Spleen (tissue), 11 donors: Measurements from ENCODE around the gene ANKRD10. TPM values are rescaled to one million over a fixed set of nuclear protein-coding genes. Genes with fewer than 3 reads are reported as not detected.

ENCODE experiments used
- DNase-seq: peaks from one replicate; pipeline ENCODE4 v3.0.0-alpha.2; 2020
- H3K27ac ChIP-seq, 8 donors: fragments of 200-600 bp; sonication (generic) in 7 of 8; 1 replicate in 4 of 8; 2 replicates in 4 of 8; pipeline versions ENCODE4 v1.5.0 to v1.8.0; 2016 to 2021; ENCODE audit warnings: inconsistent platforms in 4 of 8, mild to moderate bottlenecking in 4 of 8, moderate library complexity in 1 of 8
- H3K27me3 ChIP-seq, 7 donors: fragments of 200-600 bp; sonication (generic) in 6 of 7; replicated peaks in 1 of 7; 1 replicate in 4 of 7; 2 replicates in 3 of 7; pipeline versions ENCODE4 v1.5.0 to v1.8.0; 2016 to 2021; ENCODE audit warnings: inconsistent platforms in 3 of 7, mild to moderate bottlenecking in 1 of 7
- H3K36me3 ChIP-seq, 6 donors: fragments of 200-600 bp; sonication (generic) in 5 of 6; 1 replicate in 4 of 6; 2 replicates in 2 of 6; pipeline versions ENCODE4 v1.5.0 to v1.8.0; 2016 to 2021; ENCODE audit warnings: inconsistent platforms in 2 of 6
- H3K4me1 ChIP-seq, 6 donors: fragments of 200-600 bp; sonication (generic) in 5 of 6; 1 replicate in 3 of 6; 2 replicates in 3 of 6; pipeline versions ENCODE4 v1.5.0 to v1.8.0; 2016 to 2021; ENCODE audit warnings: inconsistent platforms in 3 of 6
- H3K4me3 ChIP-seq, 8 donors: fragments of 200-600 bp; sonication (generic) in 7 of 8; 1 replicate in 4 of 8; 2 replicates in 4 of 8; pipeline versions ENCODE4 v1.5.0 to v1.8.0; 2016 to 2021; ENCODE audit warnings: inconsistent platforms in 4 of 8, mild to moderate bottlenecking in 4 of 8, moderate library complexity in 2 of 8
- H3K9me3 ChIP-seq, 8 donors: fragments of 200-600 bp; sonication (generic) in 7 of 8; 1 replicate in 4 of 8; 2 replicates in 4 of 8; pipeline versions ENCODE4 v1.5.0 to v1.8.0; 2016 to 2021; ENCODE audit warnings: inconsistent platforms in 4 of 8
- CTCF ChIP-seq, 11 experiments: fragments of 200-600 bp in 7 of 11; fragments of 450-650 bp in 4 of 11; sonication (generic) in 4 of 11; IDR thresholded peaks in 8 of 11; conservative IDR thresholded peaks in 3 of 11; 1 replicate in 7 of 11; 2 replicates in 4 of 11; pipeline versions ENCODE4 v1.4.0 to v1.8.0; 2016 to 2021; ENCODE audit warnings: antibody characterized with exemption in 11 of 11, inconsistent platforms in 4 of 11, mild to moderate bottlenecking in 1 of 11
- POLR2A ChIP-seq, 3 donors: fragments of 450-650 bp; IDR thresholded peaks; one replicate each; pipeline ENCODE4 v1.5.1; 2017; ENCODE audit warnings: antibody characterized with exemption in 3 of 3, mild to moderate bottlenecking in 1 of 3
- POLR2AphosphoS5 ChIP-seq, 3 donors: sonication (generic); formaldehyde crosslinking; IDR thresholded peaks; one replicate each; pipeline ENCODE4 v1.5.1; 2017; ENCODE audit warnings: antibody characterized with exemption in 3 of 3
- WGBS, 5 donors: extraction: QIAGEN DNeasy Blood & Tissue Kit in 3 of 5; methylation state at CpG; one replicate each; pipeline versions ENCODE4 v1.1.5 to v1.1.7; 2013 to 2018; 5-methylcytosine and 5-hydroxymethylcytosine counted together
- intact Hi-C: fragments of 100-400 bp; cut with DNase I; formaldehyde crosslinking; loops from one replicate; pipeline ENCODE4 v1.15.0; 2023; ENCODE audit warnings: low total_unique reads
- polyA plus RNA-seq, 3 donors: library from polyadenylated mRNA; stranded (reverse); fragments of 200-250 nt; gene quantifications; one replicate each; pipeline ENCODE4 v1.2.1, GENCODE V29; 2013
- total RNA-seq, 7 donors: library from RNA; depleted of rRNA in 3 of 7; stranded (reverse); fragments of >200 nt in 3 of 7; fragmentation: NEBNext Ultra II Directional in 4 of 7; extraction: Animal tissue kit (Norgen Biotek cat#: 25700) in 4 of 7; gene quantifications; one replicate each; pipeline versions ENCODE4 v1.1.0 to v1.2.1, GENCODE V29; 2016 to 2021
- donor health status: healthy with polysubstance abuse.
- donor health status: DM: no; HTN: no; CAD: no; lungs with moderate emphysema.
- donor health status: DM: no; HTN: no; CAD: no.
- donor health status: Bipolar disorder and iron deficiency.
- donor health status: healthy.
- donor health status: DM: no; HTN: no; CAD: no.
- donor health status: DM: yes; HTN: yes; CAD: no.

ANKRD10 gene
- total and polyA plus RNA-seq, 10 donors, result 122 to 253 (median 183) TPM

DNA sequence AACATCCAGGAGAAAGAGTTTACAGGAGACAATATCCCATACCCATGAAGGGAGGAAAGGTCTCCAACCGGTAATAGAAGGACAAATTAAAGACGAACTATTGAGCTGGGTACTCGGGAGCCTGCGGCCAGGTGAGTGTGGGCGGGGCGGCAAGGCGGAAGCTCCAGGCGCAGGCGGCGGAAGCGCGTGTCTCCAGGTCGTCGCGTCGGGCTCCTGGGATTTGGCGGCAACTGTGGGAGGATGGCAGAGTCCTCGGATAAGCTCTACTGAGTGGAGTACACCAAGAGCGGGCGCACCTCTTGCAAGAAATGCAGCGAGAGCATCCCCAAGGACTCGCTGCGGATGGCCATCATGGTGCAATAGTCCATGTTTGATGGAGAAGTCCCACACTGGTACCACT lies 21.6 kb upstream of the ANKRD10 start:
- no peaks in the 10 kb centered on the region for H3K36me3 ChIP-seq
- peaks cover 2 to 47% (median 38%) of the 10 kb centered on the region in 8 donors for H3K9me3 ChIP-seq
- intact Hi-C loops, result no loop called here
- no peak for DNase-seq
- TF ChIP-seq CTCF (IDR thresholded peaks at IDR 0.05 in 8 of 11, conservative IDR thresholded peaks at IDR 0.05 in 3 of 11), result no peak
- TF ChIP-seq POLR2AphosphoS5 (IDR thresholded peaks at IDR 0.05), result no peak
- TF ChIP-seq POLR2A (IDR thresholded peaks at IDR 0.05), result no peak
- H3K4me3 ChIP-seq, result no peak overlapping the region
- H3K27ac ChIP-seq, result no peak overlapping the region
- peaks cover 0 to 6% (median 2%) of the 10 kb centered on the region in 6 donors for H3K4me1 ChIP-seq
- H3K27me3 ChIP-seq, result peaks cover 0 to 9% (median 0%) of the 10 kb centered on the region in 7 donors
- WGBS, 5 donors, result 94 to 98% (median 97%) methylated on average over 23 of the region's 23 CpGs

DNA sequence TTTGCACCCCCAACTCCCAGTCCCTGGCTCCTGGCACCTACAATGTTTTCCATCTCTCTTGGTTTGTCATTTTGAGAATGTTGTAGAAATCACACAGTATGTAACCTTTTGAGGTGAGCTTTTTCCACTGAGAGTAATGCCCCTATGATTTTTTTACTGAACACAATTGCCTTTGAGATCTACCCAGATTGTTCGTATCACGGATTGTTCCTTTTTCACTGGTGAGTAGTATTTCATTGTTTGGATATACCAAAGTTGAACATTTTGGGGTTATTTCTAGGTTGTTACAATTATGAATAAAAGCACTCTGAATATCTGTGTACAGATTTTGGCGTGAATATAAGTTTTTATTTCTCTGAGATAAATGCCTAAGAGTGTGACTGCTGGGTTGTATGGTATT lies 17.7 kb upstream of the ANKRD10 start:
- peaks cover 2 to 50% (median 38%) of the 10 kb centered on the region in 8 donors for H3K9me3 ChIP-seq
- WGBS, 5 donors, result 85 to 95% (median 91%) methylated on average over 3 of the region's 3 CpGs
- intact Hi-C loops, result no loop called here
- peaks cover 0 to 18% (median 0%) of the 10 kb centered on the region in 7 donors for H3K27me3 ChIP-seq
- H3K4me1 ChIP-seq, result no peaks in the 10 kb centered on the region
- TF ChIP-seq POLR2AphosphoS5 (IDR thresholded peaks at IDR 0.05), result no peak
- no peak for TF ChIP-seq CTCF (IDR thresholded peaks at IDR 0.05 in 8 of 11, conservative IDR thresholded peaks at IDR 0.05 in 3 of 11)
- TF ChIP-seq POLR2A (IDR thresholded peaks at IDR 0.05), result no peak
- DNase-seq, result no peak
- no peaks in the 10 kb centered on the region for H3K36me3 ChIP-seq
- H3K4me3 ChIP-seq, result no peak overlapping the region
- H3K27ac ChIP-seq, result no peak overlapping the region

GRCh38 chr13:110929104-110929777 lies 14.4 kb upstream of the ANKRD10 start:
- WGBS, 5 donors, result 67 to 89% (median 79%) methylated on average over 3 of the region's 3 CpGs
- DNase-seq, result no peak

More at GRCh38 chr13:110929104-110929777, 14.4 kb upstream of the ANKRD10 start:
- no peak for TF ChIP-seq POLR2AphosphoS5 (IDR thresholded peaks at IDR 0.05)
- TF ChIP-seq POLR2A (IDR thresholded peaks at IDR 0.05), result no peak
- TF ChIP-seq CTCF (IDR thresholded peaks at IDR 0.05 in 8 of 11, conservative IDR thresholded peaks at IDR 0.05 in 3 of 11), result no peak
- intact Hi-C loops, result no loop called here
- H3K4me3 ChIP-seq, result no peak overlapping the region
- H3K4me1 ChIP-seq, result no peaks in the 10 kb centered on the region
- H3K27ac ChIP-seq, result no peak overlapping the region
- H3K36me3 ChIP-seq, result no peaks in the 10 kb centered on the region
- H3K27me3 ChIP-seq, result peaks cover 0 to 18% (median 0%) of the 10 kb centered on the region in 7 donors
- peaks cover 2 to 30% (median 24%) of the 10 kb centered on the region in 8 donors for H3K9me3 ChIP-seq
